LNCaP clone FGC (cell line): ENCODE data around the gene ALPP.
"Not testable (repeated sequence)": the region's sequence is repeated elsewhere in the genome, so short reads cannot be mapped to it uniquely, and the experiment has no call there.

Experiments
- DNase-seq: peaks from one replicate; pipeline ENCODE4 v3.0.0-alpha.2; 2011; ENCODE audit warnings: low read depth
- H3K4me3 ChIP-seq: 2 replicates; pipeline ENCODE4 v1.5.1; 2011; ENCODE audit warnings: mild to moderate bottlenecking, low read depth, low read length, control low read depth
- TF ChIP-seq, protein P1 (sequence below): IDR thresholded peaks from 2 replicates; pipeline ENCODE4 v1.5.1; 2012; ENCODE audit warnings: mild to moderate bottlenecking; ENCODE audit not compliant: control insufficient read depth, insufficient read depth; ENCODE audit errors: extremely low read depth

Gene ALPP

DNA sequence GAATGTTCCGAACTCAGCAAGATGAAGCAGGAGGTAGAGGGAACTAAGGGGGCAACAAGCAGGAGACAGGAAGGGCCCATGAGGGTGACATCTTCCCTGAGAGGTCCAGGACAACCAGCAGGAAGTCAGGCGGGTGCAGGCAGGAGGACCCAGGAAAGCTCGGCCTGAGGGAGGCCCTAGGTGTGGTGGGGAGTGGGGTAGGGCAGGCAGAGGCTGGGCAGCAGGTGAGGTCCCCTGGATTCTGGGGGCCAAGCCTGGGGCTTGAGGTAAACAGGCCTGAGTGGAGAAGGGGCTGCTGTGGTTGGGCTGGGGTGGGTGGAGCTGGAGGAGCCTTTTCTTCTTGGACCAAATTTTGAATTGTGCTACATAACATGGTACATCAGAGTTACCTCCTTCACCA lies 24.0 kb downstream of the ALPP start:
- TF ChIP-seq, protein P1, sequence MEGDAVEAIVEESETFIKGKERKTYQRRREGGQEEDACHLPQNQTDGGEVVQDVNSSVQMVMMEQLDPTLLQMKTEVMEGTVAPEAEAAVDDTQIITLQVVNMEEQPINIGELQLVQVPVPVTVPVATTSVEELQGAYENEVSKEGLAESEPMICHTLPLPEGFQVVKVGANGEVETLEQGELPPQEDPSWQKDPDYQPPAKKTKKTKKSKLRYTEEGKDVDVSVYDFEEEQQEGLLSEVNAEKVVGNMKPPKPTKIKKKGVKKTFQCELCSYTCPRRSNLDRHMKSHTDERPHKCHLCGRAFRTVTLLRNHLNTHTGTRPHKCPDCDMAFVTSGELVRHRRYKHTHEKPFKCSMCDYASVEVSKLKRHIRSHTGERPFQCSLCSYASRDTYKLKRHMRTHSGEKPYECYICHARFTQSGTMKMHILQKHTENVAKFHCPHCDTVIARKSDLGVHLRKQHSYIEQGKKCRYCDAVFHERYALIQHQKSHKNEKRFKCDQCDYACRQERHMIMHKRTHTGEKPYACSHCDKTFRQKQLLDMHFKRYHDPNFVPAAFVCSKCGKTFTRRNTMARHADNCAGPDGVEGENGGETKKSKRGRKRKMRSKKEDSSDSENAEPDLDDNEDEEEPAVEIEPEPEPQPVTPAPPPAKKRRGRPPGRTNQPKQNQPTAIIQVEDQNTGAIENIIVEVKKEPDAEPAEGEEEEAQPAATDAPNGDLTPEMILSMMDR = no peak
- H3K4me3 ChIP-seq = no peak overlapping the region
- no peak for DNase-seq

DNA sequence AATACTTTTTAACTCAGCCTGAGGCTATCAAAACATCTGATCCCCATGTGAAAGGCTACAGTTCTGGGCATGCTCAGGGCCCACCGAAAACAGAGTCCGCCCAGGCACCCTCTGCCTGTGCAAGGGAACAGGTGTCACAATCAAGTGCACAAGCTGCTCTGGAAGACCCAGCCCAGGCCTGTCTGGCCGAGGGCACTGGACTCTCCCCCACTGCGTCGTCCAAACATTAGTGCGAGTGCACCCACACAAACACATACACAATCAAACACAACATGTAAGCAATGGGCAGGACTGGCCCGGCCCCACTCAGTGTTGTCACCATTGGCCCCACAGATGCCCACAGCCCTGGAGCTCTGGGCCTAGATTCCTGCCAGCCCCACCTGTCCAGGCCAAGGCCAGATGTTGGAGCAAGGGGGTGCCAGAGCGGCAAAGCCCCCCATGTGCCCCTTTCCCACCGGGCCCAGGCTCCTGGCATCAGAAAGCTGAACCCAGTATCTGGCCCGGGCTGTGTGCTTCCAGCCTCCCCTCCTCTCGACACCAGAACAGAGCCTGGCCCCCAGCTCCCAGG lies 27.5 kb downstream of the ALPP start:
- TF ChIP-seq, protein P1 = no peak
- no peak overlapping the region for H3K4me3 ChIP-seq
- DNase-seq = no peak

DNA sequence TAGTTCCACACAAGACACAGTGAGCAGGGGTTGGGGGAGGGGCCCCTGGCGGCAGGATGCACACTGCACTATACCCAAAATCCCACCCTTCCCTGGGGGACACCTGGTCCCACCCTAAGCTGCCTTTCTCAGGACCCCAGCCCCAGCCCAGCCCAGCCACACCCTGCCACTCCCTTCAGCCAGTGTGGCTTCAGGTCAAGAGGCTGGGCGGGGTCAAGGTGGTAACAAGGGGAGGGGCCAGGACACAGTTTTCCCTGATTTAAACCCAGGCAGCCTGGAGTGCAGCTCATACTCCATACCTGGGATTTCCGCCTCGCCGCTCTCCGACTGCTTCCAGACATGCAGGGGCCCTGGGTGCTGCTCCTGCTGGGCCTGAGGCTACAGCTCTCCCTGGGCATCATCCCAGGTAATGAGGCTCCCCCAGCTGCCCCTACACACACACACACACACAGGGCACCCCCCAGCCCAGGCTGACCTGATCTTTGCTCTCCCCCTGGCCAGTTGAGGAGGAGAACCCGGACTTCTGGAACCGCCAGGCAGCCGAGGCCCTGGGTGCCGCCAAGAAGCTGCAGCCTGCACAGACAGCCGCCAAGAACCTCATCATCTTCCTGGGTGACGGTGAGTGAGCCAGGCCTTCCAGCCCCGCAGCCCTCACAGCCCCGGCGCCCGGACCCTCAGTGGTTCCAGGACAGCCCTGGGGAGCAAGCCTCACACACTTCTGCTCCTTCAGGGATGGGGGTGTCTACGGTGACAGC lies 28.2 kb downstream of the ALPP start, which contains the start of gene ALPG:
Gene ALPG (plus strand): TSS at position 289 of the 755 bp plus-strand sequence. CDS start 51 bp downstream, at position 340.
- TF ChIP-seq, protein P1 = no peak
- H3K4me3 ChIP-seq = no peak within 1 kb of the TSS
- DNase-seq = no peak

DNA sequence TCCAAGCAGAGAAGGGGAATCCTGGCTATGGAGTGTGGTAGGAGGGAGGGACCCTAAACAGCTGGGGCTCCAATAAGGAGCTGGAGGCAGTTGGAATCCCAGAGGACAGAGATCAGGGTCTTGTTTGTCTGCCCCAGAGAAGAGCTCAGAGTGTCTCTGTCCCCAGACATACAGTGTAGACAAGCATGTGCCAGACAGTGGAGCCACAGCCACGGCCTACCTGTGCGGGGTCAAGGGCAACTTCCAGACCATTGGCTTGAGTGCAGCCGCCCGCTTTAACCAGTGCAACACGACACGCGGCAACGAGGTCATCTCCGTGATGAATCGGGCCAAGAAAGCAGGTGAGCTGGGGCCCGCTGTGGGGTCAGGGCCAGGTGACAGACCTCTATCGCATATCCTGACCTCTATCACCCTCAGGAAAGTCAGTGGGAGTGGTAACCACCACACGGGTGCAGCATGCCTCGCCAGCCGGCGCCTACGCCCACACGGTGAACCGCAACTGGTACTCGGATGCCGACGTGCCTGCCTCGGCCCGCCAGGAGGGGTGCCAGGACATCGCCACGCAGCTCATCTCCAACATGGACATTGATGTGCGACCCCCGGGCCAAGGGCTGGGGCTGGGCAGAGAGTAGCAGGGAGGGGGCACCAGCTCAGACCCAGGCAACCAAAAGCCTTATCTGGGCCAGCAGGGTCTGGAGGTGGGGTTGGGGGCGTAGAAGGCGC lies 29.0 kb downstream of the ALPP start:
- DNase-seq, H3K4me3 ChIP-seq: not testable (repeated sequence)

DNA sequence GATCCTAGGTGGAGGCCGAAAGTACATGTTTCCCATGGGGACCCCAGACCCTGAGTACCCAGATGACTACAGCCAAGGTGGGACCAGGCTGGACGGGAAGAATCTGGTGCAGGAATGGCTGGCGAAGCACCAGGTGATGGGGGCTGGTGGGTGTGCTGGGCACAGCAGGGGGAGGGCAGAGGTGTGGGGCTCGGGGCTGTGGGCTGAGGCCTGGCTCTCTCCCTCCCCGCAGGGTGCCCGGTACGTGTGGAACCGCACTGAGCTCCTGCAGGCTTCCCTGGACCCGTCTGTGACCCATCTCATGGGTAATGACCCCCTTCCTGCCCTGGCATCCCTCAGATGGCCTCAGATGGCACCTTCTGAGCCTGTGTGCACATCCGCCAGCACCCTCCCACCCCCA lies 29.7 kb downstream of the ALPP start:
- not testable (repeated sequence) for H3K4me3 ChIP-seq, DNase-seq

DNA sequence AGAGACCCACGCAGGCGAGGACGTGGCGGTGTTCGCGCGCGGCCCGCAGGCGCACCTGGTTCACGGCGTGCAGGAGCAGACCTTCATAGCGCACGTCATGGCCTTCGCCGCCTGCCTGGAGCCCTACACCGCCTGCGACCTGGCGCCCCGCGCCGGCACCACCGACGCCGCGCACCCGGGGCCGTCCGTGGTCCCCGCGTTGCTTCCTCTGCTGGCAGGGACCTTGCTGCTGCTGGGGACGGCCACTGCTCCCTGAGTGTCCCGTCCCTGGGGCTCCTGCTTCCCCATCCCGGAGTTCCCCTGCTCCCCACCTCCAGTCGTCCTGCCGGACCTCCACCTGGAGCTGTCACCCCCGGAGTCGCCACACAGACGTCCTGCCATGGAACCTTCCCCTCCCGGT lies 31.1 kb downstream of the ALPP start:
- not testable (repeated sequence) for H3K4me3 ChIP-seq, DNase-seq

DNA sequence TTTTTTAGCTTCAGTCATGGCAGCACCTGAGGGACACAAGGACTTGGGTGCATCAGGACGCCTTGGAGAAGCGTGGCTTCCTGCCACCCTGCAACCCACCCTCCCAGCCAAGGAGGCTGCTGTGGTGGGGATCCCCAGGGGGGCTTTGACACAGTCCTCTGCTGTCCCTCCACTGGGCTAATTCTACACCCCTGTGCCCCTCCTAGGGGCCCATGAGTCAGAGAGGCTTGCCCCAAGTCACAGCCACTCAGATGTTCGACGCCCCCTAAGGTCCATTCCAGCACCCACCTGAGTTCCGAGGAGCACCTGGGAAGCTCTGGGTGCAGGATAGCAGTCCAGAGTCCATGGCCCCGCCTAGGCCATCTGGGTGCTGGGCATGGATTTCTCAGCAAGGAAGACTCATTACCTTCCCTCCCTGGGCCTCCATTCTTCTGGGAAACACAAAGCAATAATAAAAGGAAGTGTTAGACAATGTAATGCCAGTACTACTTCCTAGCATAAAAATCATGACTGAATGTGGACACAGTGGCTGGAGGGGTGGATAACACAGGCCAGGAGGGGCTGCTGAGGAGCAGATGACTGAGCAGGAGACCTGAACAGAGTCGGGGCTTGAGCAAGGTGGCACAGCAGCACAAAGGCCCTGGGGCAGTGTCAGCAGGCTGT lies 31.8 kb downstream of the ALPP start:
- H3K4me3 ChIP-seq = no peak overlapping the region
- TF ChIP-seq, protein P1 = no peak
- no peak for DNase-seq

DNA sequence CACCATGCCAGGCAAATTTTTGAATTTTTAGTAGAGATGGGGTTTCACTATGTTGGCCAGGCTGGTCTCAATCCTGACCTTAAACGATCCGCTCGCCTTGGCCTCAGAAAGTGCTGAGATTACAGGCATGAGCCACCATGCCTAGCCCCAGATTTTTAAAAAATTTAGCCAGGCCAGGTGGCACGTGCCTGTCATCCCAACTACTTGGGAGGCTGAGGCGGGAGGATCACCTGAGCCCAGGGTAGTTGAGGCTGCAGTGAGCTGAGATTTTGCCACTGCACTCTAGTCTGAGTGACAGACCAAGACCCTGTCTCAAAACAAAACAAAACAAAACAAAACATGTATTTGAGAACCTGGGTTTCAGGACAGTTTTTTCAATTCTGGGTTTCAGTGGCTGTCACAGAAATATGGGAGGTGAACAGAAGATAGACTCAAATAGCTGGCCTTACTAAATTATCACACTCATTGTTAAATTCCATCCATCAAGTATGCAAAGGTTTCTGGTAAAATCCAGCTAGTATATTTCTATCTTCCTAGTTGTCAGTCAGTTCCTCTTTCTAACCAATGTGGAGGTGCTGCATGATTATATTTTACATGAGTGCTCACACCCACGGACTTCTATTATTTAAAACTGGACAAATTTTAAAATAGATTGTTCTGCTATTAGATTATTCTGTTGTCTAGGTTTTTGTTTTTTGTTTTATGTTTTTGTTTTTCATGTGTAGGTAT lies 33.5 kb downstream of the ALPP start:
- H3K4me3 ChIP-seq = no peak overlapping the region
- TF ChIP-seq, protein P1 = no peak
- DNase-seq = no peak
